K562 (cell line): ENCODE data around the gene USH1G. TPM values are rescaled to one million over a fixed set of nuclear protein-coding genes. Genes with fewer than 3 reads are reported as not detected.

ENCODE experiments used
- ATAC-seq: fragments of 200-7000 bp; cut with Tn5 transposase; 3 replicates; pipeline ENCODE4 v1.9.1; 2020; ENCODE audit warnings: moderate library complexity
- BruUV-seq: library from RNA; stranded (reverse); fragments of 400-500 nt; replicated peaks from 2 replicates; lab custom pipeline; 2021; lab: Mats Ljungman, UMichigan
- CTCF ChIA-PET: fragments of 300-600 bp; formaldehyde crosslinking; extraction: SDS; loops from one replicate; lab custom pipeline; 2021; ENCODE audit warnings: low intra/inter-chr PET ratio; lab: Yijun Ruan, JAX
- POLR2A ChIA-PET: fragments of 300-600, 350-650 bp; sonication (Branson Sonifier 250); formaldehyde crosslinking; extraction: SDS; loops from one replicate; lab custom pipeline; 2021; ENCODE audit warnings: antibody characterized with exemption, inconsistent platforms; lab: Yijun Ruan, JAX
- DNase-seq, 4 experiments: peaks; one replicate each; pipeline versions ENCODE4 v3.0.0 to v3.0.0-alpha.2; 2011 to 2018; ENCODE audit warnings: low spot score in 3 of 4, mixed read lengths in 3 of 4; ENCODE audit errors: extremely low read depth in 1 of 4
- FAIRE-seq: peaks from 2 replicates; lab custom pipeline; 2011; peaks lifted over from hg19 to GRCh38; lab: Jason Lieb, UNC
- H2AFZ ChIP-seq: 2 replicates; pipeline ENCODE4 v1.6.0; 2011; ENCODE audit warnings: low read depth, low read length, control low read depth, inconsistent platforms
- H3K27ac ChIP-seq: fragments of 200-600 bp; 3 replicates; pipeline ENCODE4 v1.8.0; 2011; ENCODE audit warnings: low read depth, mild to moderate bottlenecking, control low read depth, inconsistent platforms, low read length, moderate library complexity, mixed read lengths; ENCODE audit errors: extremely low read depth
- H3K27me3 ChIP-seq, 2 experiments: fragments of 300-600 bp in 1 of 2; 2 replicates in 1 of 2; 3 replicates in 1 of 2; pipeline versions ENCODE4 v1.6.0 to v1.8.0; 2011; ENCODE audit warnings: inconsistent platforms in 2 of 2, low read length in 2 of 2, mild to moderate bottlenecking in 1 of 2, mixed read lengths in 1 of 2, moderate library complexity in 1 of 2; ENCODE audit not compliant: control insufficient read depth in 2 of 2, insufficient read depth in 2 of 2
- H3K36me3 ChIP-seq: fragments of 300-600 bp; 3 replicates; pipeline ENCODE4 v1.8.0; 2011; ENCODE audit warnings: mild to moderate bottlenecking, low read length, inconsistent platforms; ENCODE audit not compliant: control insufficient read depth, insufficient read depth
- H3K4me1 ChIP-seq, 2 experiments: fragments of 200-600 bp in 1 of 2; replicated peaks in 1 of 2; 2 replicates in 1 of 2; 3 replicates in 1 of 2; pipeline versions ENCODE4 v1.5.1 to v1.8.0; 2011; ENCODE audit warnings: inconsistent platforms in 2 of 2, low read length in 2 of 2, mild to moderate bottlenecking in 1 of 2, mixed read lengths in 1 of 2, moderate library complexity in 1 of 2; ENCODE audit not compliant: control insufficient read depth in 2 of 2, insufficient read depth in 2 of 2
- H3K4me2 ChIP-seq: 2 replicates; pipeline ENCODE4 v1.6.1; 2011; ENCODE audit warnings: low read length, control low read depth, inconsistent platforms, mixed read lengths; ENCODE audit not compliant: insufficient read depth
- H3K4me3 ChIP-seq: fragments of 200-600 bp; sonication (generic), shearing (Covaris generic); 2 replicates; pipeline ENCODE4 v1.5.1; 2016; ENCODE audit warnings: control low read depth, inconsistent platforms
- H3K79me2 ChIP-seq: fragments of 200-600 bp; 3 replicates; pipeline ENCODE4 v1.8.0; 2011; ENCODE audit warnings: low read length, inconsistent platforms; ENCODE audit not compliant: control insufficient read depth, insufficient read depth
- H3K9ac ChIP-seq, 2 experiments: 2 replicates each; pipeline versions ENCODE4 v1.6.0 to v1.6.1; 2011; ENCODE audit warnings: low read depth in 2 of 2, low read length in 2 of 2, control low read depth in 1 of 2, inconsistent platforms in 1 of 2, mild to moderate bottlenecking in 1 of 2, mixed read lengths in 1 of 2; ENCODE audit not compliant: insufficient read depth in 1 of 2
- H3K9me1 ChIP-seq: one replicate; pipeline ENCODE4 v1.6.0; 2011; ENCODE audit warnings: inconsistent platforms, mild to moderate bottlenecking, low read length, moderate library complexity; ENCODE audit not compliant: control insufficient read depth, insufficient read depth
- H3K9me3 ChIP-seq: replicated peaks from 2 replicates; pipeline ENCODE4 v1.5.1; 2011; ENCODE audit warnings: low read depth, low read length, inconsistent platforms; ENCODE audit not compliant: control insufficient read depth, insufficient read depth
- H4K20me1 ChIP-seq: replicated peaks from 2 replicates; pipeline ENCODE4 v1.6.1; 2011; ENCODE audit warnings: low read length, inconsistent platforms, mixed read lengths; ENCODE audit not compliant: control insufficient read depth, insufficient read depth
- CEBPB ChIP-seq: fragments of 450-650 bp; IDR thresholded peaks from 2 replicates; pipeline ENCODE4 v1.6.1; 2016; ENCODE audit warnings: missing genetic modification characterization, missing compliant biosample characterization
- DEAF1 ChIP-seq: fragments of 450-650 bp; formaldehyde crosslinking; IDR thresholded peaks from 2 replicates; pipeline ENCODE4 v1.4.0; 2020; ENCODE audit warnings: mild to moderate bottlenecking, moderate library complexity
- L3MBTL2 ChIP-seq: fragments of 450-650 bp; IDR thresholded peaks from 2 replicates; pipeline ENCODE4 v1.6.1; 2016; ENCODE audit warnings: mild to moderate bottlenecking, moderate library complexity
- NFE2L1 ChIP-seq: fragments of 450-650 bp; IDR thresholded peaks from 2 replicates; pipeline ENCODE4 v1.6.1; 2016; ENCODE audit warnings: missing genetic modification characterization, low read depth, mild to moderate bottlenecking, missing compliant biosample characterization, moderate library complexity, borderline replicate concordance
- NONO ChIP-seq, 2 experiments: fragments of 200-400 bp in 1 of 2; fragments of 450-650 bp in 1 of 2; formaldehyde crosslinking in 1 of 2; IDR thresholded peaks; 2 replicates each; pipeline ENCODE4 v1.6.1; 2017; ENCODE audit warnings: low read depth in 2 of 2, mild to moderate bottlenecking in 2 of 2, moderate library complexity in 2 of 2, low read length in 1 of 2
- RB1 ChIP-seq: fragments of 450-650 bp; IDR thresholded peaks from 2 replicates; pipeline ENCODE4 v1.6.1; 2017; ENCODE audit warnings: low read depth, mild to moderate bottlenecking
- RCOR1 ChIP-seq, 2 experiments: IDR thresholded peaks; 2 replicates each; pipeline ENCODE4 v1.6.1; 2012; ENCODE audit warnings: low read depth in 2 of 2, low read length in 2 of 2, borderline replicate concordance in 1 of 2, improper control_type of control experiment in 1 of 2
- ZBTB33 ChIP-seq: sonication (generic); formaldehyde crosslinking; IDR thresholded peaks from 2 replicates; pipeline ENCODE4 v1.8.1; 2023; ENCODE audit warnings: mild to moderate bottlenecking, missing genetic modification reagents
- ZC3H8 ChIP-seq: fragments of 450-650 bp; IDR thresholded peaks from 2 replicates; pipeline ENCODE4 v1.6.1; 2017
- ZFP1 ChIP-seq: fragments of 450-650 bp; formaldehyde crosslinking; IDR thresholded peaks from 2 replicates; pipeline ENCODE4 v1.4.0; 2020; ENCODE audit warnings: mild to moderate bottlenecking, mixed read lengths
- ZFP36 ChIP-seq: fragments of 150-350 bp; IDR thresholded peaks from 2 replicates; pipeline ENCODE4 v1.6.1; 2018; ENCODE audit warnings: low read length, low read depth; ENCODE audit not compliant: partially characterized antibody
- ZNF695 ChIP-seq: fragments of 450-650 bp; formaldehyde crosslinking; IDR thresholded peaks from 2 replicates; pipeline ENCODE4 v1.4.0; 2020; ENCODE audit warnings: mild to moderate bottlenecking, moderate library complexity
- WGBS: fragments of 100-300 bp; shearing (Covaris generic); methylation state at CpG from one replicate; pipeline ENCODE4 v1.1.6; 2016; ENCODE audit warnings: low coverage, mixed read lengths; ENCODE audit not compliant: insufficient coverage; ENCODE audit errors: missing lambda C conversion rate; 5-methylcytosine and 5-hydroxymethylcytosine counted together
- in situ Hi-C: fragments of 300-500 bp; cut with MboI; formaldehyde crosslinking; loops from 4 replicates; pipeline ENCODE4 v1.15.0; 2018; ENCODE audit warnings: inconsistent platforms, mixed read lengths
- intact Hi-C: fragments of 100-400 bp; cut with micrococcal nuclease; formaldehyde crosslinking; loops from 2 replicates; pipeline ENCODE4 v1.14.2; 2022
- polyA plus RNA-seq, 8 experiments: library from polyadenylated mRNA; depleted of rRNA in 4 of 8; stranded (reverse) in 5 of 8; unstranded in 3 of 8; fragments of >200 nt; fragmentation: Nextera tagmentation in 2 of 8; fragmentation: Illumina TruSeq in 1 of 8; extraction: Ambion mirVana in 2 of 8; extraction: Trizol in 1 of 8; gene quantifications; 2 replicates each; pipeline versions ENCODE4 v1.2.1 to v1.2.3, GENCODE V29; 2011 to 2014; ENCODE audit warnings: inconsistent platforms in 1 of 8, missing spikeins in 1 of 8
- total RNA-seq, 7 experiments: library from RNA; depleted of rRNA in 6 of 7; stranded (reverse); fragments of >200 nt in 6 of 7; fragmentation: Illumina TruSeq in 2 of 7; extraction: Trizol in 2 of 7; gene quantifications; 2 replicates each; pipeline versions ENCODE4 v1.2.1 to v1.2.3, GENCODE V29; 2011 to 2021; ENCODE audit warnings: low replicate concordance in 1 of 7

The USH1G gene
- total and polyA plus RNA-seq, 9 of the 15 experiments (the other 6 are each of a cell fraction or from before 2014, with no cell fraction given) = 0.22 to 1.00 (median 0.64) TPM; not detected in 2

- TF ChIP-seq NONO (IDR thresholded peaks at IDR 0.05; ENCODE audit: low read depth in 2 of 2, low read length in 1 of 2) = no peak
- TF ChIP-seq ZFP36 = no peak
Observed at GRCh38 chr17:74962622-74963394, 39.8 kb upstream of the USH1G start (continued).

GRCh38 chr17:74961657-74962350 is 38.7 kb upstream of the USH1G start:
- Histone ChIP-seq H3K9me3 (peaks cover 1% of the 10 kb centered on the region; the same call in 1 of the 2 replicates), H2AFZ (peak overlapping the region; percentile 38), H3K9me1 (no peaks in the 10 kb centered on the region), H4K20me1 (no peaks in the 10 kb centered on the region), H3K27me3 (no peaks in the 10 kb centered on the region), H3K4me2 (peak overlapping the region; percentile 45), H3K27ac (no peak overlapping the region), H3K9ac (no peak overlapping the region), H3K4me3 (no peak overlapping the region), H3K4me1 (peaks cover 10 to 49% of the 10 kb centered on the region in 2 experiments; a peak in 4 of 5 replicates), H3K36me3 (no peaks in the 10 kb centered on the region), H3K79me2 (no peaks in the 10 kb centered on the region)
- POLR2A ChIA-PET = interaction anchor here (0.6 to 2.9 kb wide), 23 partner anchors 8 to 277 kb away, joined by 3 to 16 read pairs (median 4); partner anchors contain the start of genes ARMC7, ATP5PD, FDXR and KCTD2
- WGBS = 20% methylated on average over 19 of the region's 23 CpGs
- peak; percentile 98 for FAIRE-seq
- ATAC-seq = peak; percentile 87
- no TSS peak for BruUV-seq
- intact Hi-C loops (loop anchor here (1.0 to 5.0 kb wide), 4 partner anchors 44 to 451 kb away; no protein-coding TSS in a partner anchor), in situ Hi-C loops (loop anchor here (5.0 kb wide), 1 partner anchor 150 kb away; no protein-coding TSS in a partner anchor)
- DNase-seq = peak; percentile 81 to 92 (median 84)
- CTCF ChIA-PET = interaction anchor here (0.5 to 6.3 kb wide), 13 partner anchors 38 to 277 kb away, joined by 3 to 86 read pairs (median 7); partner anchors contain the start of genes OTOP2 and USH1G
- 0 out of 4 replicates have a peak, but pooled peaks of 1 of the 2 experiments have one; percentile 10 for TF ChIP-seq RCOR1 (IDR thresholded peaks at IDR 0.05; ENCODE audit: borderline replicate concordance in 1 of 2, low read depth in 2 of 2, low read length in 2 of 2)
- TF ChIP-seq RB1 = peak; percentile 53; the same call in 1 of the 2 replicates
- no peak for TF ChIP-seq CEBPB (tag)
- TF ChIP-seq ZFP1 (CRISPR knock-in tag) = no peak
- no peak for TF ChIP-seq ZNF695
- no peak for TF ChIP-seq NFE2L1
- TF ChIP-seq DEAF1 (CRISPR knock-in tag) = peak; percentile 91
- no peak for TF ChIP-seq ZC3H8
- TF ChIP-seq ZBTB33 (CRISPR knock-in tag) = peak; percentile 35; the same call in 1 of the 2 replicates
- peak; percentile 23; the same call in 1 of the 2 replicates for TF ChIP-seq L3MBTL2
